T-cell (primary cell): ENCODE results near the gene NEFH. TPM values are rescaled to one million over a fixed set of nuclear protein-coding genes. Genes with fewer than 3 reads are reported as not detected.

Experiments
- ATAC-seq, 4 experiments: fragments of 200-7000 bp in 3 of 4; fragments of 150-1000 bp in 1 of 4; cut with Tn5 transposase; replicated peaks in 1 of 4; 1 replicate in 3 of 4; 2 replicates in 1 of 4; pipeline ENCODE4 v1.10.0; 2021; ENCODE audit warnings: moderate library complexity in 3 of 4, mild to moderate bottlenecking in 2 of 4, moderate number of reproducible peaks in 1 of 4
- CTCF ChIA-PET, 2 donors: fragments of 300-600 bp; sonication (Branson Sonifier 250); formaldehyde crosslinking; loops; one replicate each; lab custom pipeline; 2022; ENCODE audit warnings: antibody characterized with exemption in 2 of 2; lab: Charles Lee
- POLR2A ChIA-PET, 2 donors: fragments of 300-600 bp; sonication (Branson Sonifier 250); formaldehyde crosslinking; loops; one replicate each; lab custom pipeline; 2022; ENCODE audit warnings: antibody characterized with exemption in 2 of 2; lab: Charles Lee
- DNase-seq, 35 experiments: peaks; one replicate each; pipeline versions ENCODE4 v3.0.0 to v3.0.0-alpha.2; 2013 to 2023
- H3K27ac ChIP-seq: one replicate; pipeline ENCODE4 v1.5.1; 2013; ENCODE audit warnings: low read length
- H3K27me3 ChIP-seq, 2 experiments: replicated peaks in 1 of 2; 1 replicate in 1 of 2; 2 replicates in 1 of 2; pipeline versions ENCODE4 v1.6.1 to v1.7.0; 2013; ENCODE audit warnings: low read length in 1 of 2, mixed read lengths in 1 of 2; ENCODE audit not compliant: control insufficient read depth in 2 of 2, insufficient read depth in 2 of 2; ENCODE audit errors: extremely low read depth in 1 of 2
- H3K36me3 ChIP-seq, 2 donors: 1 replicate in 1 of 2; 2 replicates in 1 of 2; pipeline versions ENCODE4 v1.6.1 to v1.7.0; 2013; ENCODE audit warnings: low read length in 1 of 2; ENCODE audit not compliant: control insufficient read depth in 2 of 2, insufficient read depth in 1 of 2; ENCODE audit errors: extremely low read depth in 1 of 2
- H3K4me1 ChIP-seq, 2 experiments: 1 replicate in 1 of 2; 2 replicates in 1 of 2; pipeline versions ENCODE4 v1.6.1 to v1.7.0; 2013; ENCODE audit warnings: low read length in 2 of 2, mixed read lengths in 1 of 2; ENCODE audit not compliant: insufficient read depth in 2 of 2, control insufficient read depth in 1 of 2; ENCODE audit errors: extremely low read depth in 1 of 2
- H3K4me3 ChIP-seq, 2 donors: 1 replicate in 1 of 2; 2 replicates in 1 of 2; pipeline versions ENCODE4 v1.5.1 to v1.7.0; 2013; ENCODE audit warnings: mild to moderate bottlenecking in 2 of 2, low read length in 1 of 2, moderate library complexity in 1 of 2; ENCODE audit not compliant: control insufficient read depth in 1 of 2; ENCODE audit errors: extremely low read depth in 1 of 2
- H3K9me3 ChIP-seq: 2 replicates; pipeline ENCODE4 v1.7.0; 2013
- H3K27ac Mint-ChIP-seq, 2 donors: one replicate each; pipeline ENCODE4 v1.8.0; 2020 to 2021; ENCODE audit warnings: mild to moderate bottlenecking in 2 of 2, mixed read lengths in 2 of 2
- H3K27me3 Mint-ChIP-seq, 2 donors: one replicate each; pipeline ENCODE4 v1.8.0; 2021 to 2022; ENCODE audit warnings: mixed read lengths in 2 of 2
- H3K36me3 Mint-ChIP-seq: one replicate; pipeline ENCODE4 v1.8.0; 2021; ENCODE audit warnings: mixed read lengths
- H3K4me1 Mint-ChIP-seq, 3 donors: one replicate each; pipeline ENCODE4 v1.8.0; 2020 to 2022; ENCODE audit warnings: mixed read lengths in 3 of 3, mild to moderate bottlenecking in 1 of 3
- H3K4me3 Mint-ChIP-seq, 3 donors: one replicate each; pipeline ENCODE4 v1.8.0; 2020 to 2022; ENCODE audit warnings: mild to moderate bottlenecking in 3 of 3, mixed read lengths in 3 of 3, moderate library complexity in 3 of 3
- H3K9me3 Mint-ChIP-seq, 3 donors: one replicate each; pipeline ENCODE4 v1.8.0; 2020 to 2022; ENCODE audit warnings: mixed read lengths in 3 of 3
- WGBS: methylation state at CpG from one replicate; pipeline ENCODE4 v1.1.5; 2013; ENCODE audit warnings: missing lambda C conversion rate; ENCODE audit not compliant: insufficient coverage; 5-methylcytosine and 5-hydroxymethylcytosine counted together
- total RNA-seq, 35 experiments: library from RNA in 6 of 35; stranded (reverse) in 6 of 35; fragments of 120-200 nt in 1 of 35; gene quantifications; one replicate each; pipeline versions ENCODE4 v1.2.1 to v1.2.4 and lab custom pipeline; 2013 to 2026

Gene NEFH
- total RNA-seq, 5 donors from 2014 or later (not counting 1 experiment from before 2014, with no cell fraction given) = 0.47 to 0.86 (median 0.73) TPM

- Histone ChIP-seq H3K36me3 (no peaks in the 10 kb centered on the region), H3K4me3 (no peak overlapping the region), H3K9me3 (no peaks in the 10 kb centered on the region), H3K27me3 (peaks cover 0 to 5% of the 10 kb centered on the region in 2 experiments), H3K27ac (no peak overlapping the region), H3K4me1 (no peaks in the 10 kb centered on the region)
- DNase-seq (no peak), ATAC-seq (no peak)
- H3K27ac Mint-ChIP-seq = no peak overlapping the region
- peaks cover 3 to 10% of the 10 kb centered on the region in 2 donors for H3K27me3 Mint-ChIP-seq
- no peak overlapping the region for H3K4me3 Mint-ChIP-seq
- H3K4me1 Mint-ChIP-seq = no peaks in the 10 kb centered on the region
- WGBS = no CpG with 5 or more reads among the region's 1 CpG
- ChIA-PET POLR2A (no interaction called here), CTCF (interaction anchor here in 1 of 2 donors (0.6 kb wide), 1 partner anchor 813 kb away, joined by 5 read pairs; no protein-coding TSS in a partner anchor)
- no peaks in the 10 kb centered on the region for H3K36me3 Mint-ChIP-seq
- H3K9me3 Mint-ChIP-seq = no peaks in the 10 kb centered on the region
Measured at GRCh38 chr22:29442976-29443375, 37.0 kb upstream of the NEFH start.

- ChIA-PET CTCF (interaction anchor here in 1 of 2 donors (0.6 kb wide), 1 partner anchor 812 kb away, joined by 5 read pairs; no protein-coding TSS in a partner anchor), POLR2A (no interaction called here)
- Histone ChIP-seq H3K9me3 (no peaks in the 10 kb centered on the region), H3K4me3 (no peak overlapping the region), H3K4me1 (no peaks in the 10 kb centered on the region), H3K27ac (no peak overlapping the region), H3K36me3 (no peaks in the 10 kb centered on the region), H3K27me3 (peaks cover 0 to 5% of the 10 kb centered on the region in 2 experiments)
- peaks cover 3 to 10% of the 10 kb centered on the region in 2 donors for H3K27me3 Mint-ChIP-seq
- no peak for DNase-seq
- H3K27ac Mint-ChIP-seq = no peak overlapping the region
- no peaks in the 10 kb centered on the region for H3K4me1 Mint-ChIP-seq
- no peaks in the 10 kb centered on the region for H3K9me3 Mint-ChIP-seq
- H3K4me3 Mint-ChIP-seq = no peak overlapping the region
- no peaks in the 10 kb centered on the region for H3K36me3 Mint-ChIP-seq
- ATAC-seq = no peak
- WGBS = no CpG with 5 or more reads among the region's 6 CpGs
Measured at GRCh38 chr22:29443452-29443851, 36.6 kb upstream of the NEFH start.

GRCh38 chr22:29443861-29444792 is 35.9 kb upstream of the NEFH start:
- CTCF ChIA-PET = interaction anchor here in 1 of 2 donors (0.5 kb wide), 1 partner anchor 38 kb away, joined by 4 read pairs; no protein-coding TSS in a partner anchor
- H3K4me1 Mint-ChIP-seq = no peaks in the 10 kb centered on the region
- peaks cover 0 to 5% of the 10 kb centered on the region in 2 experiments for H3K27me3 ChIP-seq
- ATAC-seq = no peak
- H3K4me3 ChIP-seq = no peak overlapping the region
- no peak for DNase-seq
- no peak overlapping the region for H3K27ac ChIP-seq
- H3K9me3 ChIP-seq = no peaks in the 10 kb centered on the region
- no peaks in the 10 kb centered on the region for H3K4me1 ChIP-seq
- WGBS = 76% methylated on average over 10 of the region's 14 CpGs
- POLR2A ChIA-PET = no interaction called here
- no peaks in the 10 kb centered on the region for H3K36me3 ChIP-seq
- no peaks in the 10 kb centered on the region for H3K9me3 Mint-ChIP-seq
- H3K27me3 Mint-ChIP-seq = peaks cover 3 to 10% of the 10 kb centered on the region in 2 donors
- H3K4me3 Mint-ChIP-seq = no peak overlapping the region
- no peaks in the 10 kb centered on the region for H3K36me3 Mint-ChIP-seq
- H3K27ac Mint-ChIP-seq = no peak overlapping the region

GRCh38 chr22:29445508-29445907 is 34.5 kb upstream of the NEFH start:
- CTCF ChIA-PET = no interaction called here
- no peak overlapping the region for H3K27ac ChIP-seq
- no peaks in the 10 kb centered on the region for H3K36me3 ChIP-seq
- H3K4me1 Mint-ChIP-seq = no peaks in the 10 kb centered on the region
- H3K9me3 Mint-ChIP-seq = no peaks in the 10 kb centered on the region
- H3K27me3 Mint-ChIP-seq = peaks cover 3 to 10% of the 10 kb centered on the region in 2 donors
- ATAC-seq = no peak
- 83% methylated on average over 1 of the region's 4 CpGs for WGBS
- POLR2A ChIA-PET = no interaction called here
- no peak overlapping the region for H3K4me3 Mint-ChIP-seq
- no peaks in the 10 kb centered on the region for H3K36me3 Mint-ChIP-seq
- no peaks in the 10 kb centered on the region for H3K9me3 ChIP-seq
- H3K27ac Mint-ChIP-seq = no peak overlapping the region
- DNase-seq = no peak
- no peaks in the 10 kb centered on the region for H3K4me1 ChIP-seq
- H3K27me3 ChIP-seq = peaks cover 0 to 5% of the 10 kb centered on the region in 2 experiments
- H3K4me3 ChIP-seq = no peak overlapping the region

GRCh38 chr22:29447906-29448305 is 32.1 kb upstream of the NEFH start:
- Histone ChIP-seq H3K27ac (no peak overlapping the region), H3K36me3 (no peaks in the 10 kb centered on the region), H3K4me3 (no peak overlapping the region), H3K27me3 (peaks cover 0 to 5% of the 10 kb centered on the region in 2 experiments), H3K9me3 (no peaks in the 10 kb centered on the region), H3K4me1 (no peaks in the 10 kb centered on the region)
- no peak for DNase-seq
- Mint-ChIP-seq H3K4me1 (no peaks in the 10 kb centered on the region), H3K27ac (no peak overlapping the region), H3K36me3 (no peaks in the 10 kb centered on the region), H3K9me3 (no peaks in the 10 kb centered on the region), H3K4me3 (no peak overlapping the region), H3K27me3 (peaks cover 3 to 6% of the 10 kb centered on the region in 2 donors)
- POLR2A ChIA-PET = no interaction called here
- WGBS = 76% methylated on average over 4 of the region's 5 CpGs
- CTCF ChIA-PET = no interaction called here
- ATAC-seq = no peak

GRCh38 chr22:29449296-29449875 is 30.6 kb upstream of the NEFH start:
- ATAC-seq = no peak
- Histone ChIP-seq H3K36me3 (no peaks in the 10 kb centered on the region), H3K9me3 (no peaks in the 10 kb centered on the region), H3K27ac (no peak overlapping the region), H3K27me3 (no peaks in the 10 kb centered on the region), H3K4me3 (no peak overlapping the region), H3K4me1 (no peaks in the 10 kb centered on the region)
- H3K27me3 Mint-ChIP-seq = no peaks in the 10 kb centered on the region
- DNase-seq = no peak
- 88% methylated on average over 7 of the region's 11 CpGs for WGBS
- CTCF ChIA-PET = no interaction called here
- no peak overlapping the region for H3K4me3 Mint-ChIP-seq
- H3K27ac Mint-ChIP-seq = no peak overlapping the region
- no peaks in the 10 kb centered on the region for H3K9me3 Mint-ChIP-seq
- H3K4me1 Mint-ChIP-seq = no peaks in the 10 kb centered on the region
- no peaks in the 10 kb centered on the region for H3K36me3 Mint-ChIP-seq
- POLR2A ChIA-PET = no interaction called here
